ENCODE measurements around the gene AQR.

Gene AQR

GRCh38 chr15:34828145-34828911, 141.2 kb downstream of the AQR start:
- TF ChIP-seq GATA3 (IDR thresholded peaks at IDR 0.05; ENCODE audit: low read depth, low read length) (no peak), GATA2 (IDR thresholded peaks at IDR 0.05; ENCODE audit: low read depth, low read length) (no peak)

GRCh38 chr15:34821831-34822230, 147.7 kb downstream of the AQR start:
- TF ChIP-seq GATA2 (IDR thresholded peaks at IDR 0.05; ENCODE audit: low read depth, low read length) (no peak), GATA3 (IDR thresholded peaks at IDR 0.05; ENCODE audit: low read depth, low read length) (no peak)

GRCh38 chr15:34820110-34820509, 149.4 kb downstream of the AQR start:
- TF ChIP-seq GATA2 (IDR thresholded peaks at IDR 0.05; ENCODE audit: low read depth, low read length) (no peak), GATA3 (IDR thresholded peaks at IDR 0.05; ENCODE audit: low read depth, low read length) (no peak)

GRCh38 chr15:34818526-34818925, 151.0 kb downstream of the AQR start:
- no peak for TF ChIP-seq GATA2 (IDR thresholded peaks at IDR 0.05; ENCODE audit: low read depth, low read length)
- TF ChIP-seq GATA3 (IDR thresholded peaks at IDR 0.05; ENCODE audit: low read depth, low read length), result no peak

- TF ChIP-seq GATA2 (IDR thresholded peaks at IDR 0.05; ENCODE audit: low read depth, low read length) (no peak), GATA3 (IDR thresholded peaks at IDR 0.05; ENCODE audit: low read depth, low read length) (no peak)
Observed at GRCh38 chr15:34815836-34816235, 153.7 kb downstream of the AQR start.

- TF ChIP-seq GATA3 (IDR thresholded peaks at IDR 0.05; ENCODE audit: low read depth, low read length) (no peak), GATA2 (IDR thresholded peaks at IDR 0.05; ENCODE audit: low read depth, low read length) (no peak)
Observed at GRCh38 chr15:34813446-34814190, 155.9 kb downstream of the AQR start.

GRCh38 chr15:34812868-34813365, 156.6 kb downstream of the AQR start:
- TF ChIP-seq GATA2 (IDR thresholded peaks at IDR 0.05; ENCODE audit: low read depth, low read length) (peak; percentile 83), GATA3 (IDR thresholded peaks at IDR 0.05; ENCODE audit: low read depth, low read length) (peak; percentile 75)

- TF ChIP-seq GATA3 (IDR thresholded peaks at IDR 0.05; ENCODE audit: low read depth, low read length) (no peak), GATA2 (IDR thresholded peaks at IDR 0.05; ENCODE audit: low read depth, low read length) (no peak)
Observed at GRCh38 chr15:34812369-34812768, 157.2 kb downstream of the AQR start.

- TF ChIP-seq GATA2 (IDR thresholded peaks at IDR 0.05; ENCODE audit: low read depth, low read length), result no peak
- TF ChIP-seq GATA3 (IDR thresholded peaks at IDR 0.05; ENCODE audit: low read depth, low read length), result no peak
Observed at GRCh38 chr15:34810443-34811129, 159.0 kb downstream of the AQR start.

- TF ChIP-seq GATA3 (IDR thresholded peaks at IDR 0.05; ENCODE audit: low read depth, low read length) (no peak), GATA2 (IDR thresholded peaks at IDR 0.05; ENCODE audit: low read depth, low read length) (no peak)
Observed at GRCh38 chr15:34809186-34809585, 160.4 kb downstream of the AQR start.

- TF ChIP-seq GATA3 (IDR thresholded peaks at IDR 0.05; ENCODE audit: low read depth, low read length) (no peak), GATA2 (IDR thresholded peaks at IDR 0.05; ENCODE audit: low read depth, low read length) (no peak)
Observed at GRCh38 chr15:34808016-34808415, 161.5 kb downstream of the AQR start.

- TF ChIP-seq GATA2 (IDR thresholded peaks at IDR 0.05; ENCODE audit: low read depth, low read length) (no peak), GATA3 (IDR thresholded peaks at IDR 0.05; ENCODE audit: low read depth, low read length) (no peak)
Observed at GRCh38 chr15:34804776-34805175, 164.8 kb downstream of the AQR start.

- no peak for TF ChIP-seq GATA2 (IDR thresholded peaks at IDR 0.05; ENCODE audit: low read depth, low read length)
- TF ChIP-seq GATA3 (IDR thresholded peaks at IDR 0.05; ENCODE audit: low read depth, low read length), result no peak
Observed at GRCh38 chr15:34804113-34804512, 165.4 kb downstream of the AQR start.

Data from SH-SY5Y (cell line).